ENCODE measurements around the gene FAM76B.

- TF ChIP-seq CTCF (conservative IDR thresholded peaks at IDR 0.05): no peak
- TF ChIP-seq EZH2 (IDR thresholded peaks at IDR 0.05; ENCODE audit: low read depth): no peak
Measured at GRCh38 chr11:95789506-95790122, at the start of gene FAM76B.

Data from PC-9 (cell line).